Nephron progenitor cell (in vitro differentiated cells): ENCODE measurements around the gene BDKRB1.
A peak's percentile ranks its signal among the peaks of the same experiment; 100 is the strongest.

Experiments used
- DNase-seq: peaks from one replicate; pipeline ENCODE4 v3.0.0; 2021
- H3K27ac Mint-ChIP-seq: 2 replicates; pipeline ENCODE4 v1.8.0; 2021; ENCODE audit warnings: mild to moderate bottlenecking, moderate library complexity, mixed read lengths
- H3K27me3 Mint-ChIP-seq: 2 replicates; pipeline ENCODE4 v1.8.0; 2021; ENCODE audit warnings: mild to moderate bottlenecking, low read depth, mixed read lengths; ENCODE audit not compliant: poor library complexity
- H3K36me3 Mint-ChIP-seq: 2 replicates; pipeline ENCODE4 v1.8.0; 2021; ENCODE audit warnings: low read depth, mixed read lengths
- H3K4me1 Mint-ChIP-seq: 2 replicates; pipeline ENCODE4 v1.8.0; 2021; ENCODE audit warnings: mixed read lengths
- H3K4me3 Mint-ChIP-seq: 2 replicates; pipeline ENCODE4 v1.8.0; 2021; ENCODE audit warnings: mild to moderate bottlenecking, moderate library complexity, mixed read lengths
- H3K9me3 Mint-ChIP-seq: 2 replicates; pipeline ENCODE4 v1.8.0; 2021; ENCODE audit warnings: mild to moderate bottlenecking, moderate library complexity, mixed read lengths
- TF ChIP-seq, protein P1 (sequence below): fragments of 200-600 bp; sonication (generic); IDR thresholded peaks from 2 replicates; pipeline ENCODE4 v1.5.0; 2021; ENCODE audit warnings: antibody characterized with exemption

The BDKRB1 gene

DNA sequence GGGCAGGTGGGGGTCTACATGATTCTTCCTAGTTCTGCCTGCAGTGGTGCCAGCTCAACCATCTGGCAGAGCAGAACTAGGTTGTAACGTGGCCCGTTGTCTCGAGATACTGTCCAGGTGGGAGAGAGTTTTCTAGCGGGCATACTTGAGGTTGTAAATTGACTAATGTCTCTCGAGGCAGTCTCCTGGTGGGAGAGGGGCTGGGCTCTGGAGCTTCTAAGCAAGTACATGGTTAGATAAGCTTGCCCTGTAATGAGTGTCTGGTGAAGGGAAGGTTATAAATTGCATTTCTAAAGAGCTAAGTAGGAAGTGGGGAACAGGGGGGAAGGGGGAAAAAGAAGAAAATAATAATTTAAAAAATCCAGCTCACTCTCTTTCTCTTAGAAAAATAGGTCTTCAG is 18.1 kb downstream of the BDKRB1 start:
- Mint-ChIP-seq H3K36me3 (peaks cover 10% of the 10 kb centered on the region), H3K27me3 (peaks cover 4% of the 10 kb centered on the region), H3K4me1 (peaks cover 14% of the 10 kb centered on the region), H3K4me3 (no peak overlapping the region), H3K27ac (no peak overlapping the region), H3K9me3 (peaks cover 34% of the 10 kb centered on the region)
- TF ChIP-seq, protein P1, sequence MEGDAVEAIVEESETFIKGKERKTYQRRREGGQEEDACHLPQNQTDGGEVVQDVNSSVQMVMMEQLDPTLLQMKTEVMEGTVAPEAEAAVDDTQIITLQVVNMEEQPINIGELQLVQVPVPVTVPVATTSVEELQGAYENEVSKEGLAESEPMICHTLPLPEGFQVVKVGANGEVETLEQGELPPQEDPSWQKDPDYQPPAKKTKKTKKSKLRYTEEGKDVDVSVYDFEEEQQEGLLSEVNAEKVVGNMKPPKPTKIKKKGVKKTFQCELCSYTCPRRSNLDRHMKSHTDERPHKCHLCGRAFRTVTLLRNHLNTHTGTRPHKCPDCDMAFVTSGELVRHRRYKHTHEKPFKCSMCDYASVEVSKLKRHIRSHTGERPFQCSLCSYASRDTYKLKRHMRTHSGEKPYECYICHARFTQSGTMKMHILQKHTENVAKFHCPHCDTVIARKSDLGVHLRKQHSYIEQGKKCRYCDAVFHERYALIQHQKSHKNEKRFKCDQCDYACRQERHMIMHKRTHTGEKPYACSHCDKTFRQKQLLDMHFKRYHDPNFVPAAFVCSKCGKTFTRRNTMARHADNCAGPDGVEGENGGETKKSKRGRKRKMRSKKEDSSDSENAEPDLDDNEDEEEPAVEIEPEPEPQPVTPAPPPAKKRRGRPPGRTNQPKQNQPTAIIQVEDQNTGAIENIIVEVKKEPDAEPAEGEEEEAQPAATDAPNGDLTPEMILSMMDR: no peak
- DNase-seq: no peak

DNA sequence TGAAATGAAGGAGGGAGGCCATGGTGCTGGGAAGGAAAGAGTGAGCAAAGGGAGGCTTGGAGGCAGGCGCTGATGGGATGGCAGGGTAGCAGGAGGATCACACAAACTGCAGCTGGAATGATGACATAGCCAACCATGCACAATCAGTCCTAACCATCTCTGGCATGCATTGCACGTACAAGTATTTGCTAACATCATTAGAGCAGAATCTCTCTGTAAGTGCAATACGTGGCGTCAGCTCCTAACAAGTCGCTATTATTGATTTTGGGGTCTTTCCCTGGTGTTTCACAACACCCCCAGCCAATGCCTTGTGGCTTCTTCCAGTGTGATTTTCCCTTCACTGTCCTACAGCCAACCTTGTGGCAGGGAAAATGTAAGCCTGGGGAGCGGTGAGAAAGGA is 18.5 kb downstream of the BDKRB1 start:
- peaks cover 14% of the 10 kb centered on the region for H3K36me3 Mint-ChIP-seq
- H3K27me3 Mint-ChIP-seq: peaks cover 3% of the 10 kb centered on the region
- peaks cover 34% of the 10 kb centered on the region for H3K9me3 Mint-ChIP-seq
- DNase-seq: no peak
- H3K4me3 Mint-ChIP-seq: no peak overlapping the region
- peaks cover 14% of the 10 kb centered on the region for H3K4me1 Mint-ChIP-seq
- TF ChIP-seq, protein P1: no peak
- H3K27ac Mint-ChIP-seq: no peak overlapping the region

DNA sequence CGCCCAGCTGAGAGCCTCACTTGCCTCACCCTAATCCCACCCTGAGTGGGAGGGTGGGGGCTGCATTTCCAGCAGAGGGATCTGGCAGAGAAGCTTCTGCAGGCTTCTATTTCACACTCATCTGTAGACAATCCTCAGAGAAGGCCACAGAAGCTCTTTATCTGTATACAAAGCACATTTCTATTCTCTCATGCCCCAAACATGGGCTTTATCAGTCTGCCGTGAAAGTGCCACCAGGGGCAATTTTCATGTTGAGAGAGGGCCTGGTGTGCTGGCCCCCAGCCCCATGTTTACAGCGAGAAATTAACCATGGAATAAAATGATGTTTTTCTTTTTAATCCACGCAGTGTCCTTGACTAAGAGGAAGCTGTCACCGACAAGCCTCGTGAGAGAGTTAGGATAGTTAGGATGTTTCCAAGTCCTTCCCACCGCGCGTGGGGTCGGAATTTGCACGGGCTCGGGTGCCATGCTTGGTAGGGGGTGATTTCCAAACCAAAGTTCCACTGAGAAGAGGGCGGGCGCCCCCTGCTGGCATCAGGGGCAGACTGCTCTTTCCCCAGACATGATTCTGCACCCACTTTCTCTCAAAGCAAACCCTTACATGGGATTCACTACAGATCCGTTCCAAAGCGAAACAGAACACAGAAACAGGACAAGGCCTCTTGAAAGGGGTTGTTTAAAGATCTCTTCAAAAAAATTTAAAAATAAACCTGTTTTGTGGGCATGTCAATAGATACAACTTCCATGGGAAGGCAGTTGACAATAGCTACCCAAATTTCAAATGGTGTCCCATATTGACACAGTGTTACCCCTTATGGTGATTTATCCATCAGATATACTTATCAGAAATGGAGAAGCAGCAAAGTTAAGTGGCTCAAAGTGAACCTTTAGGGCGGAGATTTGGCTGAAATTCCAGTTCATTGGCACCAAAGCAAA is 19.4 kb downstream of the BDKRB1 start:
- peaks cover 14% of the 10 kb centered on the region for H3K4me1 Mint-ChIP-seq
- peaks cover 14% of the 10 kb centered on the region for H3K36me3 Mint-ChIP-seq
- TF ChIP-seq, protein P1: peak; percentile 94
- H3K27ac Mint-ChIP-seq: no peak overlapping the region
- peak; percentile 90 for DNase-seq
- H3K9me3 Mint-ChIP-seq: peaks cover 34% of the 10 kb centered on the region
- H3K27me3 Mint-ChIP-seq: peaks cover 3% of the 10 kb centered on the region
- H3K4me3 Mint-ChIP-seq: no peak overlapping the region

DNA sequence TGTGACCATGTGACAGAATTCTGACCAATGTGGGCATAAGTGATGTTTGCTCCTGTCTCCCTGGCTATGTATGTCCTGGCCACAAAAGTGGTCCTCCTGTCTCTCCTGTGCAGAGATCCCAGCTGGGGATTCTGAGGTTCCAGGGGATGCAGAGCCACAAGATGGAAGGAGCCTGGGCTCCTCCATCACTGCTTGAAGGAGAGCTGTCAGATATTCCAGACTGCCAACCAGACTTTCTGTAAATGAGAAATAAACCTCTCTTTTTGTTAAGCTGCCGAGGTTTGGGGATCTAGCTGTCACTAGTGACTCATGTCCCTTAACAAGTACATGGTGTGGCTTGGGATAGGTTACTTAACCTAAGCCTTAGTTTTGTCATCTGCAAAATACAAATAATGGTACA is 21.9 kb downstream of the BDKRB1 start:
- Mint-ChIP-seq H3K27me3 (peaks cover 3% of the 10 kb centered on the region), H3K4me1 (peaks cover 14% of the 10 kb centered on the region), H3K27ac (peak overlapping the region; percentile 71), H3K36me3 (peaks cover 11% of the 10 kb centered on the region), H3K4me3 (no peak overlapping the region), H3K9me3 (peaks cover 15% of the 10 kb centered on the region)
- no peak for DNase-seq
- TF ChIP-seq, protein P1: no peak

DNA sequence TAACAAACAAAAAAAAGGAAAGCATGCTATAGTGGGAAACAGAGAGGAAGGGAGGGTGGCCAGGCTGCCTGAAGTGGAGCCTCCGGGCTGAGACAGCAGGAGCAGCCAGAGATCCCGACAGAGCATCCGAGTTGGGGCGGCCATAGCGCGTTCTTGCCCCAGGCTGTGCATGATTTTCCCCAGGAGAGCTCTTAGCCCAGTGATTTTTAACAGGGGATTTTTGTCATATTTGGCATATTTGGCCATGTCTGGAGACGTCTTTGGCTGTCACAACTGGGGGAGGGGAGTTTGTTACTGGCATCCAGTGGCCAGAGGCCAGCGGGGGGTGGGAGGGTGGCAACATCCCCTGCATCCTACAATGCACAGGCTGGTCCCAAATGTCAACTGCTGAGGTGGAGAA is 23.6 kb downstream of the BDKRB1 start:
- Mint-ChIP-seq H3K4me3 (no peak overlapping the region), H3K36me3 (peaks cover 22% of the 10 kb centered on the region), H3K27me3 (peaks cover 3% of the 10 kb centered on the region), H3K4me1 (peaks cover 8% of the 10 kb centered on the region), H3K9me3 (peaks cover 10% of the 10 kb centered on the region), H3K27ac (no peak overlapping the region)
- no peak for DNase-seq
- TF ChIP-seq, protein P1: no peak

DNA sequence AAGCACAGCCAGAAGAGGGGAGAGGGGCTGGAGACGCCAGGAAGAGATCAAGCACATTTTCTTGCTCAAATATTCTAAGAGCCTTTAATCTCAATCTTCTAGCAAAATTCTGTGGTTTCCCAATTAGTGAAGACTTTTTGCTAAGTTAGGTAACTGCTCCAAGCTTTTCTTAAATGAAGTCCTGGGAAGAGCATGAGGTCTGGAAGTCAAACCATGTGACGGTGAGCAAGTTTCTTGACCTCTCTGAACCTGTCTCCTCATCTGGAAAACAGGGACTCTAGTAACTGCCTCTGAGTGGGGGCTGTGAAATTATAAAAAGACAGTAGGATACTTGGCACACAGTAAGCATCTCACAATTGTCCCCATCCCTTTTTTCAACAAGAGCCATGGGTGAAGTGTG is 24.1 kb downstream of the BDKRB1 start:
- Mint-ChIP-seq H3K4me1 (peaks cover 4% of the 10 kb centered on the region), H3K36me3 (peaks cover 26% of the 10 kb centered on the region), H3K27me3 (peaks cover 3% of the 10 kb centered on the region), H3K9me3 (peaks cover 10% of the 10 kb centered on the region), H3K4me3 (no peak overlapping the region), H3K27ac (no peak overlapping the region)
- no peak for DNase-seq
- TF ChIP-seq, protein P1: no peak
